Nephron progenitor cell (in vitro differentiated cells): ENCODE measurements around the gene INPP5A.

Source experiments
- DNase-seq: peaks from one replicate; pipeline ENCODE4 v3.0.0; 2021
- H3K27ac Mint-ChIP-seq: 2 replicates; pipeline ENCODE4 v1.8.0; 2021; ENCODE audit warnings: mild to moderate bottlenecking, moderate library complexity, mixed read lengths
- H3K27me3 Mint-ChIP-seq: 2 replicates; pipeline ENCODE4 v1.8.0; 2021; ENCODE audit warnings: mild to moderate bottlenecking, low read depth, mixed read lengths; ENCODE audit not compliant: poor library complexity
- H3K36me3 Mint-ChIP-seq: 2 replicates; pipeline ENCODE4 v1.8.0; 2021; ENCODE audit warnings: low read depth, mixed read lengths
- H3K4me1 Mint-ChIP-seq: 2 replicates; pipeline ENCODE4 v1.8.0; 2021; ENCODE audit warnings: mixed read lengths
- H3K4me3 Mint-ChIP-seq: 2 replicates; pipeline ENCODE4 v1.8.0; 2021; ENCODE audit warnings: mild to moderate bottlenecking, moderate library complexity, mixed read lengths
- H3K9me3 Mint-ChIP-seq: 2 replicates; pipeline ENCODE4 v1.8.0; 2021; ENCODE audit warnings: mild to moderate bottlenecking, moderate library complexity, mixed read lengths
- CTCF ChIP-seq: fragments of 200-600 bp; sonication (generic); IDR thresholded peaks from 2 replicates; pipeline ENCODE4 v1.5.0; 2021; ENCODE audit warnings: antibody characterized with exemption

Gene INPP5A

GRCh38 chr10:132578287-132578951, 40.8 kb downstream of the INPP5A start:
- DNase-seq, result no peak
- Mint-ChIP-seq H3K4me1 (peaks cover 47% of the 10 kb centered on the region), H3K27me3 (peaks cover 6% of the 10 kb centered on the region), H3K27ac (no peak overlapping the region), H3K4me3 (peak overlapping the region; percentile 36), H3K36me3 (peaks cover 17% of the 10 kb centered on the region), H3K9me3 (no peaks in the 10 kb centered on the region)
- TF ChIP-seq CTCF, result no peak

GRCh38 chr10:132579027-132579859, 41.7 kb downstream of the INPP5A start:
- no peak for DNase-seq
- peaks cover 49% of the 10 kb centered on the region for H3K4me1 Mint-ChIP-seq
- no peak overlapping the region for H3K27ac Mint-ChIP-seq
- peaks cover 18% of the 10 kb centered on the region for H3K36me3 Mint-ChIP-seq
- H3K27me3 Mint-ChIP-seq, result peaks cover 6% of the 10 kb centered on the region
- no peak for TF ChIP-seq CTCF
- no peaks in the 10 kb centered on the region for H3K9me3 Mint-ChIP-seq
- no peak overlapping the region for H3K4me3 Mint-ChIP-seq

GRCh38 chr10:132580143-132580542, 42.6 kb downstream of the INPP5A start:
- Mint-ChIP-seq H3K4me3 (no peak overlapping the region), H3K27ac (no peak overlapping the region), H3K36me3 (peaks cover 18% of the 10 kb centered on the region), H3K27me3 (peaks cover 6% of the 10 kb centered on the region), H3K9me3 (no peaks in the 10 kb centered on the region), H3K4me1 (peaks cover 49% of the 10 kb centered on the region)
- DNase-seq, result no peak
- no peak for TF ChIP-seq CTCF

- Mint-ChIP-seq H3K4me3 (no peak overlapping the region), H3K27ac (no peak overlapping the region), H3K36me3 (peaks cover 18% of the 10 kb centered on the region), H3K27me3 (peaks cover 6% of the 10 kb centered on the region), H3K9me3 (peaks cover 2% of the 10 kb centered on the region), H3K4me1 (peaks cover 49% of the 10 kb centered on the region)
- no peak for TF ChIP-seq CTCF
- no peak for DNase-seq
Observed at GRCh38 chr10:132580617-132581016, 43.0 kb downstream of the INPP5A start.

GRCh38 chr10:132582137-132582536, 44.5 kb downstream of the INPP5A start:
- Mint-ChIP-seq H3K27me3 (peaks cover 4% of the 10 kb centered on the region), H3K27ac (peak overlapping the region; percentile 68), H3K9me3 (peaks cover 11% of the 10 kb centered on the region), H3K4me3 (no peak overlapping the region), H3K36me3 (peaks cover 26% of the 10 kb centered on the region), H3K4me1 (peaks cover 56% of the 10 kb centered on the region)
- no peak for TF ChIP-seq CTCF
- DNase-seq, result no peak
